Eye (tissue), 1 donor: ENCODE data around the gene CEMP1.

Experiments used
- DNase-seq: peaks from one replicate; pipeline ENCODE4 v3.0.0-alpha.2; 2015

Gene CEMP1

GRCh38 chr16:2500430-2500917 lies 30.7 kb downstream of the CEMP1 start:
- no peak for DNase-seq

DNA sequence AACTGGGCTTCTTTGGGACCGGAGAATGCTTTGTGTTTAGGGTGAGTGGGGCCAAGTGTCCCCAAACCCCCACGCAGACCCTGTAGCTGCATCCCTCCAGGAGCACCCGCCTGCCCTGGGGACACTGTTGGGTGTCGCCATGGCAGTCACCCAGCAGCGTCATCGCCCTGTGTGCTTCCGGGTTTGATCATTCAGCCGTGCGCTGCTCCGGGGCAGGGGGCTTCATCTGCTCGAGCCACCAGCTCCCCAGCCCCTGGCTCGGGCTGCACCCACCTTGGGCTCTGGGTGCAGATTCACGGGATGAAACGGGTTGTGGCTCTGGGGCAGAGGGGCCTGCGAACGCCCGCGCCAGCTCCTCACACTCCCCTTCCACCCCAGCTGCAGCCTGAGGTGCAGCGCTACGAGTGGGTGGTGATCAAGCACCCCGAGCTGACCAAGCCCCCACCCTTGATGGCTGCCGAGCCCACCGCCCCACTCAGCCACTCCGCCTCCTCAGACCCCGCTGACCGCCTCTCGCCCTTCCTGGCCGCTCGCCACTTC lies 31.2 kb downstream of the CEMP1 start:
- DNase-seq: no peak

DNA sequence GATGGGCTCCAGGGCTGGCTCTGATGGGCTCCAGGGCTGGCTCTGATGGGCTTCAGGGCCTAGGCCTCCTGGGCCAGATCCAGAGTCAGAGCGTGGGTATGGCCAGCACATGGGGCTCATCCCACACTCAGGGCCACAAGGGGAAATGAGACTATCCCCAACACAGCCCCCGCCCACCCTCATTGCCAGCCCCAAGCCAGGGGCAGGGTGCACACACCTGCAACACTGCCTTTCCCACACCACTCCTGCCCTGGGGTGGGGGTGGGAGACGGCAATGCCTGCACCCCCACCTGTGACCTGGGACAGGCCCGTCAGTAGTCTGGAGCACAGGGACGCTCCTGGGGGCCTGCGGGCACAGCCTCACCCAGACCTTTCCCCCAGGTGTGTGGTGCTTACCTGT lies 31.8 kb downstream of the CEMP1 start:
- DNase-seq: no peak

GRCh38 chr16:2498531-2499253 lies 32.5 kb downstream of the CEMP1 start:
- DNase-seq: no peak

DNA sequence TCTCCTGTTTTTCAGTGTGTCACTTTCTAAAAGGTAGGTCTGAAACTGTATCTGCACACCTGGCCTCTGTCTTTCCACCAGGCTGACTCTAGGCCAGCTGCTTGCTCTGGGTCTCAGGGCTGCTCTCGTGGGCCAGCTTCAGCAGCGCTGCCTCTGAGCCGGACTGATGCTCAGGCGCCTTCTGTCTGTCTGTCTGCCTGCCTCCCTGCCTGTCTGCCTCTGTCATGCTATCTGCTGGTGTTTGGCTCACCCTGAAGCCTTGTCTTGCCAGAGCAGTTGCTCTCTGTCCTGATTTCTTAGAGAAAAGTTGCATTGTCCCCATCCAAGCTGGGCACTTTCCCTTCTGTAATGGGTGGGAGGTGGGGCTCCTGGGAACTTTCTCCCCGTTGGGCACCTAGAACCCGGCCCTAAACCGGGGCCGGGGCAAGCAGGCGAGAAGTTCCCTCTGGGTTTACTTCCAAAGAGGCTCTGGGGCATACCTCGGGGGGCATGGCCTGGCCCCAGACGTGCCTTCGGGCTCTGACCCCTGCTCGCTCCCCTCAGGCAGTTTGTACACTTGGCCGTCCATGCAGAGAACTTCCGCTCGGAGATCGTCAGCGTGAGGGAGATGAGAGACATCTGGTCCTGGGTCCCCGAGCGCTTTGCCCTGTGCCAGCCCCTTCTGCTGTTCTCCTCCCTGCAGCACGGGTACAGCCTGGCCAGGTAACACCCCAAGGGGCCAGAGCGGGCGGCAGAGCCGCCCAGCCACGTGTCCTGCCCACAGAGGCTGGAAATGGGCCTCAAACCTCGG lies 33.3 kb downstream of the CEMP1 start:
- no peak for DNase-seq

DNA sequence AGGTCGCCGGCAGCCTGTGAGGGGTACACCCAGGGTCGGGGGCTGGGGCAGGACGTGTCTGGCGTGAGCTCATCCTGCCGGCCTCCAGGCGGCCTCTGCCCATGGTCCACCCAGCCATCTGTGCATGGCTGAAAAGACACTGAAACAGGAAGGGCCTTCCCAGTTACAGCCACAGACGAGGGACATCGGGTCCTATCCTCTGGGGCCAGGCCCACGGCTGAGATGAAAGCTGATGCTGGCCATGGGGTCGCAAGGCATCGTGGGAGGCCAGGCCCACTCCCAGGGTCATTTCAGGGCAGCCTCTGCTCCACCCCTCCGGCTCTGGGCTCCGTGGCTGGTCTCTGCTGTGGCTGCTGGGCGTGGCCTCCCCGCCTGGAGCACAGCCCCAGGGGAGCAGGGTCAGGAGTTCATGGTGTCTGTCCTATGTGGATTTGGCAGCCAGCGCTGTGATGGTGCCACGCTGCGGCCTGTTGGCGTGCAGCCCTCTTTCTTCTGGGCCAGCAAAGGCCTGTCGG lies 34.0 kb downstream of the CEMP1 start:
- DNase-seq: peak; percentile 54

DNA sequence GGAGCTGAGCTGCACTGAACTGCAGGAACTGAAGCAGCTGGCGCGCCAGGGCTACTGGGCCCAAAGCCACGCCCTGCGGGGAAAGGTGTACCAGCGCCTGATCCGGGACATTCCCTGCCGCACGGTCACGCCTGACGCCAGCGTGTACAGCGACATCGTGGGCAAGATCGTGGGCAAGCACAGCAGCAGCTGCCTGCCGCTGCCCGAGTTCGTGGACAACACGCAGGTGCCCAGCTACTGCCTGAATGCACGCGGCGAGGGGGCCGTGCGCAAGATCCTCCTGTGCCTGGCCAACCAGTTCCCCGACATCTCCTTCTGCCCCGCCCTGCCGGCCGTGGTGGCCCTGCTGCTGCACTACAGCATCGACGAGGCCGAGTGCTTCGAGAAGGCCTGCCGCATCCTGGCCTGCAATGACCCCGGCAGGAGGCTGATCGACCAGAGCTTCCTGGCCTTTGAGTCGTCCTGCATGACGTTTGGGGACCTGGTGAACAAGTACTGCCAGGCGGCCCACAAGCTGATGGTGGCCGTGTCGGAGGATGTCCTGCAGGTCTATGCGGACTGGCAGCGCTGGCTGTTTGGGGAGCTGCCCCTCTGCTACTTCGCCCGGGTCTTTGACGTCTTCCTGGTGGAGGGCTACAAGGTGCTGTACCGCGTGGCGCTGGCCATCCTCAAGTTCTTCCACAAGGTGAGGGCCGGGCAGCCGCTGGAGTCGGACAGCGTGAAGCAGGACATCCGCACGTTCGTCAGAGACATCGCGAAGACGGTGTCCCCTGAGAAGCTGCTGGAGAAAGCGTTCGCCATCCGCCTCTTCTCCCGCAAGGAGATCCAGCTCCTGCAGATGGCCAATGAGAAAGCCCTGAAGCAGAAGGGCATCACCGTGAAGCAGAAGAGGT lies 34.7 kb downstream of the CEMP1 start:
- no peak for DNase-seq

DNA sequence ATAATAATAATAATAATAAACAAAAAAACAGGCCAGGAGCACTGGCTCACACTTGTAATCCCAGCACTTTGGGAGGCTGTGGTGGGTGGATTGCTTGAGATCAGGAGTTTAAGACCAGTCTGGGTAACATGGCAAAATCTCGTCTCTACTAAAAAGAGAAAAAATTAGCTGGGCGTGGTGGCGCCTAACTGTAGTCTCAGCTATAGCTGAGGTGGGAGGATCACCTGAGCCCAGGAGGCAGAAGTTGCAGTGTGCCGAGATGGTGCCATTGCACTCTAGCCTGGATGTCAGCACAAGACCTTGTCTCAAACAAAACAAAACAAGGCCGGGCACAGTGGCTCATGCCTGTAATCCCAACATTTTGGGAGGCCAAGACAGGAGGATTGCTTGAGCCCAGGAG lies 36.2 kb downstream of the CEMP1 start:
- DNase-seq: no peak

DNA sequence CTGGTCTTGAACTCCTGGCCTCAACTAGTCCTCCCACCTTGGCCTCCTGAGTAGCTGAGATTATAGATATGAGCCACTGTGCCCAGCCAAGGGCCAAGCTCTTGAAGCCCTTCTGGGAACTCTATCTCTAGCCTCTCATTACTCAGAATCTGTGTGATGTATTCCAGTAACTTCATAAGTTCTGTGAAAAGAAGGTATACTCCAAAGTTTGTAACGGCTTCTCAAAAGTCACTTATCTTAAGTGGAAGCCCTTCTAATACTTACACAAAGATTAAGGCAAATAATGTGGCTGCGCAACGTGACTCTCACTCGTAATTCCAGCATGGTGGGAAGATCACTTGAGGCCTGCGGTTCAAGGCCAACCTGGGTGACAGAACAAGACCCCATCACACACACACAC lies 36.6 kb downstream of the CEMP1 start:
- DNase-seq: no peak

GRCh38 chr16:2493605-2494004 lies 37.6 kb downstream of the CEMP1 start:
- no peak for DNase-seq

GRCh38 chr16:2492292-2492691 lies 38.9 kb downstream of the CEMP1 start:
- DNase-seq: no peak

- no peak for DNase-seq
Measured at GRCh38 chr16:2490190-2491105, 40.8 kb downstream of the CEMP1 start.

DNA sequence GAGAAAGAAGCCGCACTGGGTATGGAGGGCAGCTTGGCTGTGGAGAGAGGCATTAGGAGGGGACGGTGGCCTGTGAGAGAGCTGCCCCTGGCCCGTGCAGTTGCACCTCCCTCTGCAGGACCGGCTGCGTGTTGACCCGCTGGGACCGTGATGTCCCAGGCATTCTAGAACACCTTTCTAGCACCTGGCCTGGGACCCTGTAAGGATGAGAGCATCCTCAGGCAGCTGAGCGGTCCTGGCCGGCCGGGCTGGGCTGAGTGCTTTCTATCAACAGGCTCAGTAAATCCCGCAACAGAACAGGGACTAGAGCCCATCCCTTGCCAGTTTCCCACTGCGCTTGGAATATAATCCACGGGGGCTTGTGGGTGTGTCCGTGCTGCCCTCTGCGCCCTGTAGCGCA lies 41.6 kb downstream of the CEMP1 start:
- no peak for DNase-seq

DNA sequence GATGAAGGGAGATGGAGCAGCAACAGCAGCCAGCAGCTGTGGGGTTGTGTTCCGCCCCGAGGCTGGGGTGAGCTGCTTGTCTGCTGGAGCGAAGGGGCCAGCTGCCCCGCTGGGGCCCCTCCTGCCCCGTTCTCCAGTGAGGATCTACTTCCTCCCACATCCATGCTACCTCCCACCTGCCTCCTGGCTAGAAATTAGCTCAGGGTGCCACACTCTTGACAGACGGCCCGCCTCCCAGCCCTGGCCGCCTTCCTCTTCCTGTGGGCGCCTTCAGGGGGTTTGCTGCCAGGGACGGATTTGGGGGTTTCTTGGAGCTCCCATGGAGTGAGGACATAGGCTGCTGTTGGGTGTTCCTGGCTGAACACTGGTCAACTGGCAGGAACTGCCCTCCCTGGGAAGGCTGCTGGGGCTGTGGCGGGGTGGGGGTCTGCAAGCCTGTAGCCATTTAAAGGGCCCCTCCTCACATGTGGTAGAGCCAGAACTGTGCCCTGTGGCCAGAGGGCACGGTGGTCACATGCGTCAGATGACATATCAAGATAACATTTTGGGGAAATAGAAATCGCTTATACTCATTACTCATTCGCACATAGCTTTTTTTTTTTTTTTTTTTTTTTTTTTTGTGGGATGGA lies 43.2 kb downstream of the CEMP1 start:
- DNase-seq: no peak

GRCh38 chr16:2487517-2487842 lies 43.7 kb downstream of the CEMP1 start:
- no peak for DNase-seq

- peak; percentile 67 for DNase-seq
Measured at GRCh38 chr16:2486645-2487516, 44.3 kb downstream of the CEMP1 start.

GRCh38 chr16:2485811-2486507 lies 45.2 kb downstream of the CEMP1 start:
- DNase-seq: no peak

DNA sequence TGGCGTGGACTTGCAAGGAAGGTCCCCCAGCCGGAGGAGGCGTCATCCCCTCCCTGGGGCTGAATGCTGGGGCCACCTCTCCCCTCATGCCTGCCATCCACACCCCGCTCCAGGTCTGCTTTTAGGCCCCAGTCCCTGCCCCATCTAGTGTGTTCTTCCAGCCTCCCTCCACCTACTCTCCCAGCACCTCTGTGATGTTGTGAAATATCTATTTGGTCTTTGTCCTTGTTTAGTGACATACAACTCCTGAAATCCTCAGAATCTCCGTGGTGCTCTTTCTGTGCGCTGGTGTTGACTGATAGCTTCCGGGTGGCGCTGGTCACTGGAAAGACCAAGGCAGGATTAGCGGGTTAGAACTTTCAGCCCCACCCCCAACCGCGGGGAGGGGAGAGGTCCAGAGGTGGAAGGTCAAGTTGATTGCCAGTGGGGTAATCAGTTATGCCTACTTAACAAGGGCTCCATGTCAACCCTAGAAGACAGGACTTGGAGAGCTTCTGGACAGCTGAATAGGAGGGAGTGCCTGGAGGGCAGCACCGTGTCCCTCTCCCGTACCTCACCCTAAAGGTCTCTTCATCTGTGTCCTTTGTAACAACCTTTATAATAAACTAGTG lies 46.2 kb downstream of the CEMP1 start:
- no peak for DNase-seq
